Hematopoietic multipotent progenitor cell treated with erythropoietin and hydrocortisone succinate and interleukin-3 and kit ligand, for 17 days (in vitro differentiated cells): ENCODE measurements around the gene BIRC5.
A peak's percentile ranks its signal among the peaks of the same experiment; 100 is the strongest.

Source experiments
- DNase-seq: peaks from one replicate; pipeline ENCODE4 v3.0.0-alpha.2; 2015; ENCODE audit warnings: low spot score

Gene BIRC5

GRCh38 chr17:78256707-78257591 lies 42.9 kb downstream of the BIRC5 start:
- no peak for DNase-seq

GRCh38 chr17:78257810-78258322 lies 43.8 kb downstream of the BIRC5 start:
- DNase-seq, result peak; percentile 17

GRCh38 chr17:78258323-78259191 lies 44.5 kb downstream of the BIRC5 start:
- DNase-seq, result peak; percentile 63

GRCh38 chr17:78259192-78259554 lies 45.1 kb downstream of the BIRC5 start:
- DNase-seq, result no peak

- peak; percentile 18 for DNase-seq
These were observed 49.1 kb downstream of the BIRC5 start for GRCh38 chr17:78263063-78263735.

- DNase-seq, result no peak
These were observed 49.8 kb downstream of the BIRC5 start for GRCh38 chr17:78263736-78264340.

- no peak for DNase-seq
These were observed 50.5 kb downstream of the BIRC5 start for GRCh38 chr17:78264590-78264989.

GRCh38 chr17:78265121-78265520 lies 51.1 kb downstream of the BIRC5 start:
- DNase-seq, result no peak

GRCh38 chr17:78266231-78266631 lies 52.2 kb downstream of the BIRC5 start:
- no peak for DNase-seq

GRCh38 chr17:78266771-78267170 lies 52.7 kb downstream of the BIRC5 start:
- no peak for DNase-seq

- no peak for DNase-seq
These were observed 53.4 kb downstream of the BIRC5 start for GRCh38 chr17:78267253-78268073.

GRCh38 chr17:78268191-78268874 lies 54.3 kb downstream of the BIRC5 start:
- DNase-seq, result no peak

GRCh38 chr17:78268951-78269905 lies 55.2 kb downstream of the BIRC5 start:
- DNase-seq, result no peak

GRCh38 chr17:78269955-78270381 lies 55.9 kb downstream of the BIRC5 start:
- no peak for DNase-seq

GRCh38 chr17:78271419-78272170 lies 57.5 kb downstream of the BIRC5 start:
- DNase-seq, result no peak

- DNase-seq, result peak; percentile 22
These were observed 58.3 kb downstream of the BIRC5 start for GRCh38 chr17:78272181-78272913.

GRCh38 chr17:78272914-78273258 lies 58.8 kb downstream of the BIRC5 start:
- no peak for DNase-seq

- DNase-seq, result no peak
These were observed 59.8 kb downstream of the BIRC5 start for GRCh38 chr17:78273813-78274212.
